NCI-H82 treated with DMSO at 0.1 percent for 48 hours (cell line): ENCODE results near the gene AKAP14.
A peak's percentile ranks its signal among the peaks of the same experiment; 100 is the strongest.
"Not testable (repeated sequence)": the region's sequence is repeated elsewhere in the genome, so short reads cannot be mapped to it uniquely, and the experiment has no call there.

Experiments
- DNase-seq: peaks from one replicate; lab custom pipeline; 2025; ENCODE audit not compliant: unreplicated experiment; lab: John Stamatoyannopoulos, UW

The AKAP14 gene

GRCh38 chrX:119919835-119920585, 24.3 kb downstream of the AKAP14 start:
- no peak for DNase-seq

DNA sequence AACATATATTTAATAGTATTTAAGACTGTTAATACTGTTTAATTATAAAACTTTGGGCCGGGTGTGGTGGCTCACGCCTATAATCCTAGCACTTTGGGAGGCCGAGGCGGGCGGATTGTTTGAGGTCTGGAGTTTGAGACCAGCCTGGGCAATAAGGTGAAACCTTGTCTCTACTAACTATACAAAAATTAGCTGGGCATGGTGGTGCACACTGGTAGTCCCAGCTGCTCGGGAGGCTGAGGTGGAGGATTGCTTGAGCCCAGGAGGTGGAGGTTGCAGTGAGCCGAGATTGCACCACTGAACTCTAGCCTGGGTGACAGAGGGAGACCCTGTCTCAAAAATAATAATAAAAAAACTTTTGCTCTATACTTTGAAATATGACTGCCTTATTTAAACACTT, 26.7 kb downstream of the AKAP14 start:
- DNase-seq, result not testable (repeated sequence)

GRCh38 chrX:119935215-119935874, 39.7 kb downstream of the AKAP14 start:
- no peak for DNase-seq

DNA sequence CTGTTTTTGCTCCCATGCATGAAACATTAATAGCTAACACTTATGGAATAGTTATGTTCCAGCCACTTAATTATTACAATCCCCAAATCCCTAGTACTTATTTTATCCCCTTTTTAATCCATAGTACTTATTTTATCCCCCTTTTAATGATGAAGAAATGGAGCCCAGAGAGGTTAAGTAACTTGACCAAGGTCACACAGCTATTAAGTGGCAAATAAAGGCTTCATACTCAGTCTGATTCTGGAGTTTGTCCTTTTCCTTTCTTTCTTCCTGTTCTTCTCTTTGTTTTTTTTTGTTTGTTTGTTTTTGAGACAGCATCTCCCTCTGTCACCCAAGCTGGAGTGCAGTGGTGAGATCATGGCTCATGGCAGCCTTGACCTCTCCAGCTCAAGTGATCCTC, 45.6 kb downstream of the AKAP14 start:
- DNase-seq, result no peak

GRCh38 chrX:119942173-119942819, 46.6 kb downstream of the AKAP14 start:
- no peak for DNase-seq

DNA sequence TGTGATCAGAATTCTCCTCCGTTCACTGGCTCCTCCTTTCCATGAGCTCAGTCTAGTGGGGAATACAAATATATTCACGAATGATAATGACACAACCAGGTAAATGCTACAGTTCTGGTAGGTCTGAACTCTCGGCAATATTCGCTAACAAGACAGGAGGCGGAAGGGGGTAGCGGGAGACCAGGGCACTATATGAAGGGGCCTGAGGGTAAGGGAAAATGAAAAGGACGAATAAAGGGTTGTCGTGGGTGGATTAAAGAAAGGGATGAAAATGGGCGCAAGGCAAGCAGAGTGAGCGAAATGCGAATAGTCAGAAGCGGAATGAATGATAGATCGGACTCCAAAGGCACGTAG, 47.1 kb downstream of the AKAP14 start:
- DNase-seq, result no peak

DNA sequence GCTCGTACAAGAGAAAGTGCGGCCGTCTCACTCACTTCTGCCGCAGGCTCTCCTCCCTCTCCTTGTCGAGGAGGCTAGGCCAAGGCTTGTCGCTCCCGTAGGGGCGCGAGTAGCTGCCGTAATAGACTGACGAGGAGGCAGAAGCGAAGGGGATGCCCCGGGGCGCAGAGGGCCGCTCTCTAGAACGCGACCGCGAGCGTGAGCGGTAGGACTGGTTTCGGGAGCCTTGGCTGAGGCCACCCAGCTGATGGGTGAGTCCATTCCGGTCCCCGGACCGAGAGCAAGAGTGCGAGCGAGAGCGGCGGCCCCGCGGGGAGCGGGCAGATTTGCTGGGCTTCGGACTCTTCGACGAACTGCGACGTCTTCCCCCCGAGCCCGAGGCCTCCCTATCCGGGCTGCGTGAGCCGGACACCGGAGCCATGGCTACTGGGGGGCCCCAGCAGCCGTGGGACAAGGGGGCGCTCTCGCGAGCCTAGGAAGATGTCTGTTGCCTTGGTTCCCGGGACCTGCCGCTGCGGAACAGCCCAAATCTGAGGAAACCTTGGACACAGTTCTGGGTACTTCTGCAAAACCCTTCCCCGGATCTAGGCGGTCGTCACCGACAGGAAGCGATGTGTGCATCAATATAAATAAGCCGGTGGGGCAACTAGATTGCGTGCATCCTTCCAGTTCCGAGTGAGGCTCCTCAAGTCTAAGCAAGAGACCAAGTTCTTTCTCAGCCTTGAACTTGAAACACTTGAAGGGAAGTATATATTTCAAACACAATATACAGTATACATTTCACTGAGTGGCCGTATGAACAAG, 47.7 kb downstream of the AKAP14 start, which contains the start of gene NKAP:
Gene NKAP (minus strand): TSS at position 567 of the 804 bp plus-strand sequence. CDS start 146 bp downstream, at position 421.
- peak; percentile 83 for DNase-seq

- DNase-seq, result no peak
Observed at GRCh38 chrX:119945481-119945880, 49.8 kb downstream of the AKAP14 start.

DNA sequence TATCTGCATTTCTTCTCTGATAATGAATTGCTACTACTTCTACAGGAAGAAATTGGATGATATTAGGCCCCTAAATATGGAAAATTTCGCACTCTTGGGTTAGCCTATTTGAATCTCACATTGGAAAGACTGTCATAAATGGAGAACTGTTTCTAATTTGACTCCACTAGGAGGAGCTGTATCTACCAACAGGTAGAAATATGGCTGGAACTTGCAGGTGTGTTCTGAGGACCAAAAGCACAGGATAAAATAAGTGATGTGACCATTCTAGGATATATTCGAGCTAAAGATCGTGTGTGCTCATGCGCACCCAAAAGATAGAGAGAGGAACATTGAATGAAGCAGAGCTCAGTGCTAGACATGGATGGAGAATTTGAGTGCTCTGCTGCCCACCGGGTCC, 52.7 kb downstream of the AKAP14 start:
- no peak for DNase-seq

DNA sequence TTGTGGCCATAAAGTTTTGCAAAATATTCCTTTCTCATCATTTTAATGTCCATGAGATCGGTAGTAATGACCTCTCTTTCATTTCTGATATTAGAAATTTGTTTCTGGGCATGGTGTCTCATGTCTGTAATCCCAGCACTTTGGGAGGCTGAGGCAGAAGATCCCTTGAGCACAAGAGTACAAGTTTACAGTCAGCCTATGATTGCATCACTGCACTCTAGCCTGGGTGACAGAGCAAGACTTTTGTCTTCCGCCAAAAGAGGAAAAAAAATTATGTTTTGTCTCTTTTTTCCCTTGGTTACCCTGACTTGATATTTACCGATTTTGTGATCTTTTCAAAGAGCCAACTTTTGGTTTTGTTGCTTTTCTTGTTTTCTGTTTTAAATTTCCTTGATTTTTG, 58.7 kb downstream of the AKAP14 start:
- no peak for DNase-seq

- DNase-seq, result not testable (repeated sequence)
Observed at GRCh38 chrX:119955807-119956570, 60.3 kb downstream of the AKAP14 start.

DNA sequence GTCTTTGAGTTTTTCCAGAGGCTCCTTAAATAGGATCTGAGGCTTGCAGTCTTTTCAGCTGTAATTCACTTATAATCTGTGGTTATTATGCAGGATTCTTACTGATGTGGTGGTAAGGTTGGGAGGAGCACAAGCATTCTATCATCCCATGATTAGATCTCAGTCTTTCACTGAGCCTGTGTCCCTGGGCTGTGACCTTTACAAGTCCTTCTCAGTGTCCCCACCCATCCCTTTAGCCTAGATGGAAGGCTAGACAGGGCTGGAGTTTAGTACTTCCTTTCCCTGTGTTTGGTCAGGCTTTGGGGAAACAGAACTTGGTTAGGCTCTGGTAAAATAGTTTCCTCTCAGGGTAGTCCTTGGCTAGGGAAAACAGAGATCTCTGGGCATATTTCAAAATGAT, 64.9 kb downstream of the AKAP14 start:
- no peak for DNase-seq

DNA sequence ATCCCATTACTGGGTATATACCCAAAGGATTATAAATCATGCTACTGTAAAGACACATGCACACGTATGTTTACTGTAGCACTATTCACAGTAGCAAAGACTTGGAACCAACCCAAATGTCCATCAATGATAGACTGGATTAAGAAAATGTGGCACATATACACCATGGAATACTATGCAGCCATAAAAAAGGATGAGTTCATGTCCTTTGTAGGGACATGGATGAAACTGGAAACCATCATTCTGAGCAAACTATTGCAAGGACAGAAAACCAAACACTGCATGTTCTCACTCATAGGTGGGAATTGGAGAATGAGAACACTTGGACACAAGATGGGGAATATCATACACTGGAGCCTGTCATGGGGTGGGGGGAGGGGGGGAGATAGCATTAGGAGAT, 71.1 kb downstream of the AKAP14 start:
- DNase-seq, result not testable (repeated sequence)
